Measurements from ENCODE around the gene ATP2C1.

DNA sequence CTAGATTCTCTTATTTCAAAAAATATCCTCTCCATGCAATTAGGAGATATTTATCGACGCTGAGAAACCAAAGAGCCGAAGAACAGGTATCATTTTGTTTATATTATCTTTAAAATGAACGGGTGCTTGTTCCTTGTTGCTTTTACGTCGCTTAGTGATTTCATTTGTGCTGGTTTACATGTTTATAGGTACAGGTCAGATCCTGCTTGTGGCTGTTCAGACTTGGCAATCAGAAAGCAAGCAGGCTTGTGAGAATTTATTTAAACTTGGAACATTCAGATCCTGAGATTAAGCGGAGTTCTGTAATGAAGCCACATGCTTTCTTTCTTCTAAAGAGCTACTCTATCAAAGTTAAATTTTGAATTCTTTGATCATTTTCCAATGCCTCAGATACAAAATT is 43.0 kb upstream of the ATP2C1 start:
- TF ChIP-seq, protein P1, sequence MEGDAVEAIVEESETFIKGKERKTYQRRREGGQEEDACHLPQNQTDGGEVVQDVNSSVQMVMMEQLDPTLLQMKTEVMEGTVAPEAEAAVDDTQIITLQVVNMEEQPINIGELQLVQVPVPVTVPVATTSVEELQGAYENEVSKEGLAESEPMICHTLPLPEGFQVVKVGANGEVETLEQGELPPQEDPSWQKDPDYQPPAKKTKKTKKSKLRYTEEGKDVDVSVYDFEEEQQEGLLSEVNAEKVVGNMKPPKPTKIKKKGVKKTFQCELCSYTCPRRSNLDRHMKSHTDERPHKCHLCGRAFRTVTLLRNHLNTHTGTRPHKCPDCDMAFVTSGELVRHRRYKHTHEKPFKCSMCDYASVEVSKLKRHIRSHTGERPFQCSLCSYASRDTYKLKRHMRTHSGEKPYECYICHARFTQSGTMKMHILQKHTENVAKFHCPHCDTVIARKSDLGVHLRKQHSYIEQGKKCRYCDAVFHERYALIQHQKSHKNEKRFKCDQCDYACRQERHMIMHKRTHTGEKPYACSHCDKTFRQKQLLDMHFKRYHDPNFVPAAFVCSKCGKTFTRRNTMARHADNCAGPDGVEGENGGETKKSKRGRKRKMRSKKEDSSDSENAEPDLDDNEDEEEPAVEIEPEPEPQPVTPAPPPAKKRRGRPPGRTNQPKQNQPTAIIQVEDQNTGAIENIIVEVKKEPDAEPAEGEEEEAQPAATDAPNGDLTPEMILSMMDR (IDR thresholded peaks at IDR 0.05; ENCODE audit: poor library complexity): no peak
- TF ChIP-seq EZH2 (IDR thresholded peaks at IDR 0.05; ENCODE audit: borderline replicate concordance): no peak

All from hepatocyte (in vitro differentiated cells).